Activated gamma-delta T cell treated with anti-CD3 and anti-CD28 coated beads, Interleukin-2, amount 50 U/mL, for 16 hours (primary cell): ENCODE results near the gene REPS1.

Source experiments
- DNase-seq: peaks from one replicate; pipeline ENCODE4 v3.0.0-alpha.2; 2020; ENCODE audit warnings: low read depth

Gene REPS1

DNA sequence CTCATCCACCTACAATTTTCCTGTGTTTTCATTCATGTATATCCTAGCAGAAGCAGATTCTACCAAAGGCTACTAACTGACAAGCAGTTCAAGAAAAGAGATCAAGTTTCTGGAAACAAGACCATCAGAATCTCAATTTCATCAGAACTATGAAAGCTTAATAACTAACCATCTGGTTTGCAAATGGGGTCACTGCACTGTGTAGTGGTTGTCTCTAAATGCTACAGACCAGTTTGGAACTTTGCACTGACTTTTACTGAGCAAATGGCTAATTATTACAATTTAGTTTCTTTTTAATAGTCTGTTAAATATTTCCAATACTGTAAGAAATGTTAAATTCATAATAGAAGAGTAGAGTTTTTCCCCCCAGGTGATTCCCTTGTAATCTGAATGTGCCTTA, 64.5 kb downstream of the REPS1 start:
- no peak for DNase-seq

DNA sequence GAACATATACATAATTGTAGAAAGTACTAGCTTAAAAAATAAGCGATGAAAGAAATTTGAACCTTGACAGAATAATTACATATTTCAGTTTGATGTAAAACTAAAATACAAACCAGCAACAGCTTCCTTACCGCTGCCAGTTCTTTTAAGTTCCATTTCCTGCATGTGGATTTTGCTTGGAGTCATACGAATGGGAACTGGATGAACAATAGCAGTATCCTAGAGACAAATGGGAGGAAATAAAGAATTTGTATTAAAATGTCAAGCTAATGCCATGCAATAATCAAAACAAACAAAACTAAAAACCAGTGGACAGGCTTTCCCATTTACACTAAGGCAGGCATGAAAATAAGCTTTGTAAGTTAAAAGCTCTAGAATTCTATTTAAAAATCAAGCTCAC, 67.1 kb downstream of the REPS1 start:
- DNase-seq: no peak

DNA sequence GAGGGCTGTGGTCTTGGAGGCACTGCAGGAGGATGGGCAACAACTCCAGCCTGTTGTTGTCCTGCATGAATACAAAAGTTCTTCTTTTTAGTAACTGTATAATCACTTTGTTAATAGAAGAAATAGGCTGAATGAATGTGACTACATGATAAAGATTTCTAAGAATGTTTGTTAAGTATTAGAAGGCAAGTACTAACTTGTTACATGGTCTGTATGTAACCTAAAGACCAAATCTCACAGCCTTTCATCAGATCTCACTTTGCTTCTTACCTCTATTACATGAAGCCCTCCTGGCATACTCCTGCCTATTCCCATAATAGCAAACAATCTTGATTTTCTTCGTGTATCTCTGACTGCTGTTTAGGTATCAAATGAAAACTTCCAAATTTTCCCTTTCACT, 73.4 kb downstream of the REPS1 start:
- no peak for DNase-seq

DNA sequence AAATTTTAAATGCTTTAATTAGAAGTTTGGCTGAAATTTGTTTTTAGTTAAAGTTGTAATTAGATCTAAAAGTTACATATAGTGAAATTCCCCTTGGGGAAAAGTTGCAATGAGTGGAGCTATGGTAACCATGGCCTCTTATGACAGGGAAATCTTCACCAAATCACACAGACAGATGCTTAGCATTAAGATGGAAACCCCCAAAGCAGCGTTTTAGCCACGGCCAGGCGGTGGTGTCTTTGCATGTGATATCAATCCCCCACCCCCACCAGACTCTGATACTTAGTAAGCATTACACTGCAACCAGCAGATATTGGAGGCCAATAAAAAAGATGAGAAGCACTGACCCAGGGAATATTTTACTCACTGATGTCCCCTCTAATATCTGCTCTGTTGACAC, 75.7 kb downstream of the REPS1 start:
- no peak for DNase-seq

DNA sequence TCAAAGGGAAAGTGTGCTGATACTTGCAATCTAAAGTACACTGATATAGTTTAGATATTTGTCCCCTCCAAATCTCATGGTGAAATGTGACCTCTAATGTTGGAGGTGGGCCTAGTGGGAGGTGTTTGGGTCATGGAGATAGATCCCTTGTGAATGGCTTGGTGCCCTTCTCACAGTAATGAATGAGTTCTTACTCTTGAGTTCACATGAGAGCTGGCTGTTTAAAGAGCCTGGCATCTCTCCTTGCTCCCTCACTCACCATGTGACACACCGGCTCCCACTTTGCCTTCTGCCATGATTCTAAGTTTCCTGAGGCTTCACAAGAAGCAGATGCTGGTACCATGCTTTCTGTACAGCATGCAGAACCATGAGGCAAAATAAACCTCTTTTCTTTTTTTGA, 78.1 kb downstream of the REPS1 start:
- no peak for DNase-seq

DNA sequence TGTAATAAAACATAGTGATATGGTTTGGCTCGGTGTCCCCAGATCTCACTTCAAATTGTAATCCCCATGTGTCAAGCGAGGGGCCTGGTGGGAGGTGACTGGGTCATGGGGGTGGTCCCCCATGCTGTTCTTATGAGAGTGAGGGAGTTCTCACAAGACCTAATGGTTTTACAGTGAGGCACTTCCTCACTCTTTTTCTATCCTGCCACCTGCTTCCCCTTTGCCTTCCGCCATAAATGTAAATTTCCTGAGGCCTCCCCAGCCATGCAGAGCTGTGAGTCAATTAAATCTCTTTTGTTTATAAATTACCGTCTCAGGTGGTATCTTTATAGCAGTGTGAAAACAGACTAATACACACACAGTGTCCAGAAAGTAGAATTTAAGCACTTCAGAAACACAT, 78.5 kb downstream of the REPS1 start:
- no peak for DNase-seq

DNA sequence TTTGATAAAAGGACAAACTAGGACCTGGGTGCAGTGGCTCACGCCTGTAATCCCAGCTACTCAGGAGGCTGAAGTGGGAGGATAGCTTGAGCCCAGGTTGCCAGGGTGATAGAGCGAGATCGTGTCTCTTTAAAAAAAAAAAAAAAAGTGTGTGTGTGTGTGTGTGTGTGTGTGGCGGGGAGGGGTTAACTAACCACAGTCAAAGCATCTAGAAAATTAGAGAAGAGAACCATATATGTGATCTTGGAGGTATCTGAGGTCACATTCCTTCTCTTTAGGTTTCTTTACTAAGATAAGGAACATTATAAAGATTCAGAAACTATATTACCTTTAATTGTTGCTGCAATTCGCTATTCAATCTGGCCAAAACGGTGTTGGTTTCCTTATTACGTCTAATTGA, 80.9 kb downstream of the REPS1 start:
- no peak for DNase-seq

DNA sequence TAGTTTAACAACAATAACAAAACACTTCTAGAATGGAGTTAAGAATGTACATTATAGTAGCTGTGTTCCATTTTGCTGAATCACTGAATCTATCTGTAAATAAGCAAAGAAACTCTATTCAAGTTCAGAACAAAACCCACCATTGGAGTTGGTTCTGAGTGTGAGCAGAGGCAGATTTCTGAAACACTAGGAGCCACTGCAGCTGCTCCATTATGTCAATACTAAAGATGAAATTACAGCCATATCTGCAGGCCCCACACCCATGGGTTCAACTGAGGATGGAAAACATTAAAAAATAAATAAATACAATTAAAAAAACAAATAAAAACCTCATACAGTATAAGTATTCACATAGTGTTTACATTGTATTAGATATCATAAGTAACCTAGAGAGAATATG, 91.0 kb downstream of the REPS1 start:
- no peak for DNase-seq

DNA sequence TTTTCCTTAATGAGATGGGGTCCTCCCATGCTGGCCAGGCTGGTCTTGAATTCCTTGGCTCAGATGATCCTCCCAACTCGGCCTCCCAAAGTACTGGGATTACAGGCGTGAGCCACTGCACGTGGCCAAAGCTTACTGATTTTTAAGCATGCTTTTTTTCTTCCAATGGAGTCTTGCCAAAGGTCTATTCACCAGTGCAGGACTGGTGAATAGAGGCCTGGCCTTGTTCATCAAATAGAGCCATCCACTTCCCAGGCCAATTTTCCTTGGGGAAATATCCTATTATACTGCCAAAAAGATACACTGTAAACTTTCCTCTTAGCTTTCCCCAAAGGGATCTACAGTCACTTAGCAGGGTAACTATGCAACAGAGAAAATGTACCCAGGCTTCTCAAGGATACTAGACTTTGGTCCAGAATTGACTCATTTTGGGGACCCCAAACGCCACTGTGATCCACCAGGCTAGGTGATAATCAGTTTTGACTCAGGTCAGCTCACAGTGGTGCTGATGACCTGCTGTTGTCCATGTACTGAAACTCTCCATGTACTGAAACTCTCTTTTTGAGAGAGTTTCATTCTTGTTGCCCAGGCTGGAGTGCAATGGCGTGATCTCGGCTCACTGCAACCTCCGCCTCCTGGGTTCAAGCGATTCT, 91.8 kb downstream of the REPS1 start:
- no peak for DNase-seq

DNA sequence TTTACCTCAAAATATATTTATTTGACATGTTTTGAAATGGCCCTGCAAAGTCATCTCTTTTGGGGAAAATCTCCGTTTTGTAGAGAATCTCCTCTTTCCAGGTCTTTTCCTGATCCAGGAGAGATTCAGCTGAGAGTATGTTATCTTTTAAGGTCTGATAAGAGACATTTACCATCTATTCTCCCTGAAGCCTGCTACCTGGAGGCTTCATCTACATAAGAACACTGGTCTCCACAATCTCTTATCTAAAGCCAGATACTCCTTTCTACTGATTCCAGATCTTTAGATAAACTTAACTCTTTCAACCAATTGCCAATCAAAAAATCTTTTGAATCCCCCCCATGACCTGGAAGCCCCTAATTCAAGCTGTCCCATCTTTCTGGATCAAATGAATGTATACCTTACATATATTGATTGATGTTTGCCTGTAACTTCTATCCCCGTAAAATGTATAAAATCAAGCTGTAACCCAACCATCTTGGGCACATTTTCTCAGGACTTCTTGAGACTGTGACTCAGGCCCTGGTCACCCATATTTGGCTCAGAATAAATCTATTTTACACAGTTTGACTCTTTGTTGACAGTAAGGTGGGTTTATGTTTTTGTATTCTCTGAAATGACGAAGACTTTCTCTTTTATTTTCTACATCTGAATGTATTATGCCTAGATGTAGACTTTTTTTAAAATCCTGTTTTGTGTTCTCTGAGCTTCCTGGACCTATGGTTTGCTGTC, 96.6 kb downstream of the REPS1 start:
- DNase-seq: no peak

DNA sequence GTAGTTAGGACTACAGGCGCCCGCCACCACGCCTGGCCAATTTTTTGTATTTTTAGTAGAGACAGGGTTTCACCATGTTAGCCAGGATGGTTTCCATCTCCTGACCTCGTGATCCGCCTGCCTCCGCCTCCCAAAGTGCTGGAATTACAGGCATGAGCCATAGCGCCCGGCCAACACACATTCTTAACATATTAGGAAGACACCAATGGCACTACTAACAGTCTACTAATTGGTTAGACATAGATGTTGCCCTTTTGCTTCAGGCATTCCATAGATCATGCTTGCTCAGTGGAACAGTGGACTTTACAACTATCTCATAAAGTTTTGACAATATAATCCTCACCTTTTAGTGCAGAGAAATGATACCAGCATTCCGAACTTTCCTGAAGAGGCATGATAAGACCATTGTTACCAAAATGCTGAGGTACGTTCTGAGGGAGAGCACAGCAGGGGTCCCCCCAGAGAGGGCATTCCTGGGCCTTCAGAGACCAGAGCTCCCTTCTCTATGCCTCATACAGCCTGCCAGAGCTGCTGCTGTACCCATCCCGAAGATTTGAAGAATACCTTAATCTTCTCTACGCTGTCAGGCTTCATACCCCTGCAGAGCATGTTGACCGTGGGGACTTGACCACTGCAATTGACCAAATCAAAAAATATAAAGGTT, 102.8 kb downstream of the REPS1 start:
- no peak for DNase-seq

DNA sequence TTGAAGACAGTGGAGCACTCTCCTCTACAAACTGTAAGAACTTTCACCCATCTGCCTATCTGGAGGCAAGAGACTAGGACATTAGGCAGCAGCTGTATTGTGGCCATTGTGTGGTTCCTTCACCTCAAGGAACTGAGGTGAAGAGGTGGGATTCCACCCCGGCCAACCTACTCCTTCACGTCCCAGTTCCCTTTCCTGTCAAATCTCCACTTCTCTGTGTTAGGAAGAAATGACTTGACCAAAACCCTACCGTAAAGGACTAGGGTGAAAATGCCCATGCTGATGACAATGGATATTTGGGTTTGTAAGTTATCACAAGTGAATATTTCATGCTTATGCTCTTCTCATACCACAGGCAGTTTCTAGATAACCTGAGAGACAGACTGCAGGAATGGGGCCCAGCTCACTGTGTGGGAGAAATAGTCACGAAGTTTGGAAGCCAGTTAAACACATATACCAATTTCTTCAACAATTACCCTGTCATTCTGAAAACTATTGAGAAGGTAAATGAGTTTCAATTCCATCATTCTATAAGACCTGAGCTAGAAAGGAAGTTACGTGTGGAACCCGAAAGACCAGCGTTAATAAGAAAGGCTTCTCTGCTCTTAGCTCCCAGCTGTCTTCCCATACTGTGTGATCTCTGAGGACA, 105.6 kb downstream of the REPS1 start:
- DNase-seq: no peak

DNA sequence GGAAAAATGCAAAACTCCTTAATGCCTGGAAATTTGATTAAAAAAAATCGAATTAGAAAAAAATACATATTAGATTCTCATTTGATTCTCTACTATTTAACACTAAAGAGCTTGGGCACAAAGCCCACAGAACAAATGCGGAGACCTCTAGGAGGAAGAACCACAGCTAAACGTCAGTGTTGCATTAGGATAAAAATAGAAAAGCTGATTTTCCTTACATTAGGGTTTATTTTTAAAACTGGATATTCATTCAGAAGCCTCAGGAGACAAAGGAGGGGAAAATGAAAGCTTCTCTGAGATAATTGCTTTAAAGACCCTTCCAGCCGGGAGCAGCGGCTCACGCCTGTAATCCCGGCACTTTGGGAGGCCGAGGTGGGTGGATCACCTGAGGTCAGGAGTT, 114.9 kb downstream of the REPS1 start:
- DNase-seq: no peak

DNA sequence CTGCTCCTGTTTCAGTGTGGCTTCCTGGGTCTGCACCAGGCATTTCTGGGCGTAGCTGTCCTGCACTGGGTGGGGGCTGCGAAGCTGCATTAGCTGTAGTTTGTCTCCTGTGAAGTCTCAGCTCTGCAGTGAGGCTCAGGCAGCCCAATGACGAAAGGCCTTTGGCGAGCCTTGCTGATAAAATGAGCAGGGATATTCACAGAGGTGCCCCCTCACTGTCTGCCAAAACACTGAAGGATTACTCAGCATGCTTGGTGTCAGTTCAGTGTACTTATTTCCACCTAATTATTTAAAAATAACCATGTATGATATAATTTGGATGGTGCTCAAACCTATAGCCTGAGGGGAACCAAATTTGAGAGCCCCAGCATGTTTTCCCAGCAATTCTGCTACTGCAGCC, 118.7 kb downstream of the REPS1 start:
- no peak for DNase-seq

DNA sequence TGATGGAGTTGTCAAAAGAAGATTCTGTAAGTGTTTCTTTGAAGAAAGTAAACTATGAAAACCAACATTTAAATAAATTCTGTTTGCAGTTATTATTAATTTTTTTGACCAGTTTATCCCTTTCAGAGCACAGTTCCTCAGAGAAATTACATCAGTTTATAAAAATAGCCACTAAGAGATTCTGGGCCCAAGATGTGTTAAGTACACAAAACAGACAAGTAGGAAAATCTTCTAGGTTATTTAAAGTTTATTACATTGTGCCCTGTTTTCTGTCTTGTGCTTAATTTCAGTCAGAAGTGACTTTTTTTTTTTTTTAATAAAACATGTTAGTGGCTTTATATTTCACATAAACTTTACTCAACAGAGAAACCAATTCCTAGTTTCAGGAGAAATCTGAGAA, 119.9 kb downstream of the REPS1 start:
- no peak for DNase-seq

DNA sequence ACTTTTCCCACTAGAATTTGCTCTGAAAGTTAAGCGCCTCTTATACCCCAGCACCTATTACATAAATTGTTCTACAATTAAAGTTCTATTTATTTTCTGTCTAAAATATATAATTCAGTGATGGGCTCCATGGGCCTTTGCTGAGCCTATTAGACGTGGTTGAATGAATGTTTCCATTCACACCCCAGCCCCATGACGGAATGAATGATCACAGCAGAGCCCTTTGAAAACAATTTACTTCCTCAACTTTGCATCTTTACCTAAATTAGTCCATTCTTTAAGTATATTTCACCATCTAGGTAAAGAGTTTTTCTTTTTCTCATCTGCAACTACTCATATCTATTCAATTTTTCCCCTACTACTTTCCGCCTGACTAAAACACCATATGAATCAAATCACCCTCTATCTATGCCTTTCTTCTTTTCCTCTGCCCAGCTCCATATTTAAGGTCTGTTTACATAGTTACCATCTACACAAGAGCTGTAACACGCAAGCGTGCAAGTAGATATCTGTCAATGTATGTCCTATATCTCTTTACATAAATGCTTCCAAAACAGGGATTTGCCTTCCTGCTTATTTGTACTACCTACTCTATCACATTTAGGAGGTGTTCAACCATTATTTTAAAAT, 122.5 kb downstream of the REPS1 start:
- no peak for DNase-seq

DNA sequence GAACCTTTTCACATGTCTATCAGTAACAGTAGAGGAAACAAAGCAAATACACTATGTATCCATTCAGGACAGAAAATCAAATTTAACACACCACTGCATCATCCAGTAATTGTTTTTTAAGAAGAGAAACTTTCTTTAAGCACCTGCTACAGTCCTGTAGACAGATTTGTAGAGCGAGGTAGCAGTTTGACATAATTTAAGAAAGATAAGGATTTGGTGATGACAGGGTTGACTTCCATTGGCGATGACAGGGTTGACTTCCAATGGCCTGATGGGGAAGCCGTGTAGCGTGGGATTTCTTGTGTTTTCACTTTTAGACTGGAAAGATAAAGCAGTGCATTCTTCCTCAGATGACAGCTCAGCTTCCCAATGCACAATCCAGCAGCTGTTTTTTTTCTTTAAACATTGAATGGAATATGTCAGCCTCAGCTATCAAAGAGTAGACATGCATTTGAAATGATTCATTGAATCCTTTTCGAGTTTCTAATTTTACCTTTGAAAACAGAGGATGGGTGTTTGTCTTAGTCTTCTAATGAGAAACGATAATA, 123.6 kb downstream of the REPS1 start:
- DNase-seq: no peak

DNA sequence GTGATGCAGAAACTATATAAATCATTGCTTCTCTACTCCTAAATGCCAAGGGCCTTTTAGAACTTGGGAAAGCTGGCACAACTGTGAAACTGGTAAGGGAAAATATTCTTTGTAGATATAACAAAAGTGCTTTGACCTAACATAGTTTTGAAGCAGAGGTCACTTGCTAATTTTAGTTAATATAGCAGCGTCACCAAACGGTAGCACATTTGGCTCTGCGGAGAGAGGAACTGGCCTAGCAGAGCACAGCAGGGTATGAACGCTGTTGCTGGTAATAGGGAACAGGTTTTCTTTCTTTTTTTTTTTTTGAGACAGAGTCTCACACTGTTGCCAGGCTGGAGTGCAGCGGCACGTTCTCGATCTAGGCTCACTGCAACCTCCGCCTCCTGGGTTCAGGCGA, 124.7 kb downstream of the REPS1 start:
- DNase-seq: no peak

DNA sequence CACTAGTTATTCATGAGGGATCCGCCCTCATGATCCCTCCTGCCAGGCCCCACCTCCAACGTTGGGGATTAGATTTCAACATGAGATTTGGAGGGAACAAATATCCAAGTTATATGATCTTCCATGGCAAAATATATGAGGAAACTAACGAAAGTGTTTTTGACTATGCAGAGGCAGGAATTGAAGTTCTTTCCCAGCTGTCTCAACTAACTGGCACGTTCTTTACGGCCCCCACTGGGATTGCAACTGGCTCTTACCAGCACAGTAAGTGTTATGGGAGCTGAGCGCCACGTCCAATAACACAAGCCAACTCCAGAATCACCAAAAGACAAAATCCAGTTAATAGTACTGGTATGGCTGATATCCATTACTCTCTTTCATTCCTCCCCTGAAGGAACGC, 125.6 kb downstream of the REPS1 start:
- DNase-seq: no peak

DNA sequence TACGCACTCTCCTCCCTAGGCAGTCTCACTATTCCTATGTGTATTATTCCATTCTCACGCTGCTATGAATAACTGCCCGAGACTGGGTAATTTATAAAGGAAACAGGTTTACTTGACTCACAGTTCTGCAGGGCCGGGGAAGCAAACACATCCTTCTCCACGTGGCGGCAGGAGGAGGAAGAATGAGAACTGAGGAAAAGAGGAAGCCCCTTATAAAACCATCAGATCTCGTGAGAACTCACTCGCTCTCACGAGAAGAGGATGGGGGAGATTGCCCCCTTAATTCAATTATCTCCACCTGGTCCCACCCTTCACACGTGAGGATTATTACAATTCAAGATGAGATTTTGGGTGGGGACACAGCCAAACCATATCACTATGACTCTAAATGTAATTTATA, 130.3 kb downstream of the REPS1 start:
- DNase-seq: no peak

DNA sequence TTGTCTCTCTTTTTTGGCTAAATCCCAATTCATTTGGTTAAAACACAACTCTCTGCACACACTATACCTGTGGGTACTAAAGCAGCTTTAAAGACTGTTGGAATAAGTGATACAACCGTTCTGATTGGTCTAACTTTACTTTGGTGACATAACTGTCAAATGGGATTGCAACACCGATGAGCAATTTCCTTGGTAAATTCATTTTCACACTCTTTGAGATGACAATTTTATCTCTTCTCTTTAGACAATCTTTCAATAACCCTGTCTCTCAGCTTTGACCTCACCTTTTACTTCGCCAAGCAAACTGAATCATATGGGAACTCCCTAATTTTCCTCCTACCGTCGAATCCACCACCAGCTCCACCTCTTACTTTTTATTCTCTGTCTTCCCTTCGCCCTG, 131.4 kb downstream of the REPS1 start:
- no peak for DNase-seq
